ENCODE data around the gene APBA2.

APBA2 gene

DNA sequence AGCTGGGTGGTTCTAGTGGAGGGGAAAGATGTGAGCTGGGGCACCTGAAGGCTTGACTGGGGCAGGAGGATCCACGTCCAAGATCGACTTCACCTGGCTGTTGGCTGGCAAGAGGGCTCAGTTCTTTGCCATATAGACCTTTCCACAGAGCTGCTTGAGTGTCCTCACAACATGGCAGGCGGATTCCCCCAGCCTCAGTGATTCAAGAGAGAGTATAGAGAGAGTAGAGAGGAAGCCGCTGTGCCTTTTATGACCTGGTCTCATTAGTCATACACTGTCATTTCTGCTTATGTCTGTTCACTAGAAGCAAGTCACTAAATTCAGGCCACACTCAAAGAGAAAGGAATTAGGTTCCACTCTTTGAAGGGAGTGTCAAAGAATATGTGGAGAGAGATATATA, 101.6 kb downstream of the APBA2 start:
- no peak for DNase-seq

DNA sequence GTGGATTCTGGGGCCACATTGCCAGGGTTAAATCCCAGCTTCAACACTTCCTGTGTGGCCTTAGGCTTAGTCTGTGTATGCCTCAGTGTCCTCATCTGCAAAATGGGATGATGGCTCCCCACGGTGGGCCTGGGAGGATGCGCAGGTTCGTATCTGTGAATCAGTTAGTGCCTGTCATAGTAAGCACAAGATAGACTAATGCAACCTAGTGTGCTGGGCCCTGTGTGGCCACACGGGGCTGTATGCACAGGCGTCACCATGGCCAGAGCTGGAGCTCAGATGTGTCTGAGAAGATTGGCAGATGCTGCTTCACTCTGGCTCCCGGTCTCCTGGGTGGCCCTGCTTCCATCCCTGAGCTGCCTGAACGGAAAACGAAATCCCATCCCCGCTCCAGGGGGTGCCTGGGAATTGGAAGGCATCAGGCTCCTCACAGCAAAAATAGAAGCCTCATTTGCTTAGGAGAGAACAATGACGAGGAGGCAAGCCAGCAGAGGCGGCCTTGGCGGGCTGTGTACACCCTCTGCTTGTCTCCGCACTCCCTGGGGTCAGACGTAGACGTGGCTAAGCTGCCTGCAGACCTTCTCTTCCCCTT, 103.6 kb downstream of the APBA2 start:
- DNase-seq = no peak

DNA sequence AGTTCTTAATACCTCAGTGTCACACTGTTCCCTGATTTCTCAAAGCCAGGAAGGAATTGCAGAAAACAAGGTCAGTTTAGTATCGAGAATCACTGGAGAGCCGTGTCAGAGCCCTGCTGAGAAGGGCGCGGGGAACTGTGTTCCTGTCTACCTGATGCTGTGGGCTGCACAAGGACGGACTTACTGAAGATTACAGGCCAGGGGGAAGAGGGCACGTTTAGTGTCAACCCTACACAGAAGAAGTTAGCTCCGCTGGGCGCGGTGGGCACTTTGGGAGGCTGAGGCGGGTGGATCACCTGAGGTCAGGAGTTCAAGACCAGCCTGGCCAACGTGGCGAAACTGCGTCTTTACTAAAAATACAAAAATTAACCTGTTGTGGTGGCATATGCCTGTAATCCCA, 104.1 kb downstream of the APBA2 start:
- no peak for DNase-seq

DNA sequence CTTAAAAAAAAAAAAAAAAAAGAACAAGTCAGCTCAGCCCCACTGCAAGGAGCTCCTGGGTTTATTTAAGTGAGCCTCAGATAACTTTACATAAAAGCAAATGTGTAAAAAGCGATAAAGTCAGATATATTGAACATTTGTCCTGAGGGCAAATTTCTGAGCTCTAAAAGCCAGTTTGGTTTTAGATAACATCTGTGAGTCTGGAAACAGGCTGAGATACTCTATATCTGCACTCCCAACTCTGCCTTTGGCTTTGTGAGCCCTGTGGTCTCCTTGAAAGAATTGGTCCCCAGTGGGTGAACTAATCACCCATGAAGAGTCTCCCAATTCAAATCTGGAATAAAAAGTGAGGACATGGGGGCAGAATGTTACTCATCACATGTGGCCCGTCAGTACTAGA, 104.6 kb downstream of the APBA2 start:
- DNase-seq = no peak

DNA sequence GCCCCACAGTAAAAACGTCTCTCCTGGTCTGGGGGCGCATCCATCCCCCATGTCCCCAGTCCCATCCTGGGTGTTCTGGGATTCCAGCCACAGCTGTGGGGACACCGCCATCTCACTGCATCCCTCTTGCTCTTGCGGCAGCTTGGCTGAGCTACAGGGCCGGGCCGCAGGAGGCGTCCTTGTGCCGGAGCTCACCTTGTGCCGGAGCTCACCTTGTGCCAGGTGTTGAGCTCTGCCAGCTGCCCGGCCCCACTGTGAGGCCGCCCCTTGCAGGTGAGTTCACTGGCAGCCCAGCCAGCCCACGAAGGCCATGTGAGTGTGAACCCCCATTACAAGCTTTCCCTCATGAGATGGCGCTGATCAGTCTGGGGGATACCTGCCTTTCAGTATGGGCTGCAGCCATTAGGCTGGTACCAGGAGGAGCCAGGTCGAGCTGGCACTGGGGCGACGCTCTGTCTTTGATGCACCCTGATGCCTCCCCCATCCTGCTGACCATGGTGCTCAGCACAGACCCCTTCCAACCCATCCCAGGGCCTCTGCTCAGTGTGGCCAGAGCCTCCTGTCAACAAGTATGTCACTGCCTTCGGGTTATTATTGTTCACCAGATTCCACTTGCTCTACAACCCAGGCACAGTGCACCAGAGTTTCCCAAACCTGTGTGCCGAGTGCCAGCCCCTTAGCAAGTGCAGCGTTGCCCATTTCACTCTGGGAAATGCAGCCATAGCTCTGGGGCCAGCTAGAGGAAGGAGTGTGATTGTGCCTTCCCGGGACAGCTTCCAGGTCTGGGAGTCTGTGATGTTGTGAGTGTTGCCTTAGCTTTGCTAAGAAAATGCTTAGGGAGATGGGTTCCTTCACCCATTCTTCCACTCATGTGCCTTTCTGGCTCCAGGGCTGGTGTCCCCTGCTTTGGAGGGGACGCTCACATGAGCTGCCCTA, 105.7 kb downstream of the APBA2 start:
- no peak for DNase-seq

DNA sequence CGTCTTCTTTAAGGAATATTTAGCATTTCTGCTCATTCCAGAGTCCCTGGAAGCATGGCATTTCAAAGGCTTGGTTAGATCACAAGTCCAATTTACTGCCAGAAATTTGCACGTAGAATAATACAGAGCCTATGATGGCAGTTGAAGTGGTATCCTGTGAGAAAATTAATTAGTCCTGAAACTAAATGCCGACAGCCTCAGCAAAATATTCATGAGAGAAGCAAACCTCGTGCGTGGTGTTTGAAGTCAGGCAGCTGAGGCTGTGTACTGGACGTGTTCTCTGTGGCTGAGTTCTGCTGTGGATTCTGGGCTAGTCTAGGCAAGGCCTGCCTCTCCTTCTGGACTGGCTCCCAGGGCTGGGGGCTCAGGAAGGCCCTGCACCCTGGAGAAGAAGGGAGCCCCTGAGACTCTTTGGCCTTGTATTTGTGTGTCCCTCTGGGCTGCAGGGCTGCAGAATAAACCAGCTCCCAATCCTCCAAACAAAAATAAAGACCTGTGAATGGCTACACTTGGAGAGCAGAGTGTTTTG, 106.6 kb downstream of the APBA2 start:
- no peak for DNase-seq

DNA sequence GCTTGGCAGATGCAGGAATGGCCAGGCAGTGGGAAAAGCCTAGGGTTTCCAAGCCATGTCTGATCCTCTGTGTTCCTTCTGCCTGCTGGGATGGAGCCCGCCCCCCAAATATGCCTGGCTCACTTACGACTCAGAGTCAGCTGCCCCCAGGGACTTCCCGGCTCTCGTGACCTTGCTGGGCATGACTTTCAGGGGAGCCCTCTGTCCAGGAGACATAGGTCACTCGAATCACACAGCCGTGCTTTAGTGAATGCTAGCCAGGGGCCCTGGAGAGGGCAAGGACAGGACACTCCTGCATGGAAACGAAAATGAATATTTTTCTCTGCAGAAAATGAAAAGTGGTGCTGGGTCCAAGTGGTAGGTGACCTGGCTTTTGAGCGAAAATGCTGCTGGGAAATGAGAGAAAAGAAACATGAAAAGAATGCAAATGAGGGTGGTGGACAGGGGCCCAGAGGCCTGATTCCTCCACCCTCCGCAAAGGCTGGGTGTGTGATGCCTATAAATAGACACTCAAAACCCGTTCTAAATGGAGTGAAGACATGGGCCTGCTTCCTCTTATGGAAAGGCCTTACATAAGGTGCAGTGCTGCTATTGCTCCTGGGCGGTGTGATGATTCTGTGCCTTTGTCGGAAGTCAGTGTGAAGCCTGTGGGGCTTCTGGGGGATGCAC, 107.4 kb downstream of the APBA2 start:
- no peak for DNase-seq

DNA sequence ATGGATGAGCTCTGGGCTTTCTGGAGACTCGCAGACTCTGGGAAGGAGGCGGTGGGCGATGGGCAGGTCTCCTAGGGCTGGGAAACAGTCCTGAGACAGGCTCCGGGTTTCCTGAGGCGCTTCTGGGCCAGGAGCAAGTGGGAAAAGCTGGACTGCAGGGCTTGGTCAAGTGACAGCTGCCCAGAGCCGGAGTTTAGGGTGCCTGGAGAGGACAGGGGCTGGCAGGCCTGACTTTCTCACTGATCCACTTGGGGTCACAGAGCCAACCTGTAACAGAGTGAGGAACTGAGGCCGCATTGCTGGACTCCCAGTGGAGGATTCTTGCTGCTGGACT, 107.9 kb downstream of the APBA2 start:
- no peak for DNase-seq

DNA sequence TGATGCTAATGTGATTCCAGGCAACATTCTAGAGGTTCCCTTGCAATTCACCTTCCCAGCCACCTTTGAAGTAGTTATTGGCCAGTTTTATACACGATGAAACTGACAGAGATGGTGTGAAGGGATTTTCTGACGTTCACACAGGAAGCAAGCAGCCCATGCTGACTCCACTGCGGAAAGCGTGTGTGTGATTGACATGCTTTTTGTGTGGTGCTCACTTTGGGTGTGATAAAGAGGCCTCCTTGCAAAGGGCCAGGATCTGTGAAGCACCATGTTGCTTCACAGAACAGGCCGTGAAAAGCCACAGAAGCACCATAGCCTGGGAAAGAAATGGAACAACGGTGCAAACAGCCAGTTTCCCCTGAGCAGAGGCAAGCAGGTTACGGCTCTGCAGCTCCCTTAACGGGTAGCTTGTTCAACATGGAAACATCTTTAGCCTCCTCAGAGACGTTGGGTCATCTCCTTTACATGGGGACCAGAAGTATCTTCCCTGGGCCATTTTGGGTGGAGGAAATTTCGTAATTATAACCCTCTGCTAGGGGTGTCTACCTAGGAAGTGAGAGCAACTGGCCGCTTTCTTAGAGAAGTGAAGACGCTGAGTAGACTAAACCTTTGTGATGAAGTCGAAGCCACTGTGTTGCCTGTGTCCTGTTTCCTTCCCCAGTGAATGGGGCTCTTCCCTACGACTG, 108.5 kb downstream of the APBA2 start:
- DNase-seq = no peak

DNA sequence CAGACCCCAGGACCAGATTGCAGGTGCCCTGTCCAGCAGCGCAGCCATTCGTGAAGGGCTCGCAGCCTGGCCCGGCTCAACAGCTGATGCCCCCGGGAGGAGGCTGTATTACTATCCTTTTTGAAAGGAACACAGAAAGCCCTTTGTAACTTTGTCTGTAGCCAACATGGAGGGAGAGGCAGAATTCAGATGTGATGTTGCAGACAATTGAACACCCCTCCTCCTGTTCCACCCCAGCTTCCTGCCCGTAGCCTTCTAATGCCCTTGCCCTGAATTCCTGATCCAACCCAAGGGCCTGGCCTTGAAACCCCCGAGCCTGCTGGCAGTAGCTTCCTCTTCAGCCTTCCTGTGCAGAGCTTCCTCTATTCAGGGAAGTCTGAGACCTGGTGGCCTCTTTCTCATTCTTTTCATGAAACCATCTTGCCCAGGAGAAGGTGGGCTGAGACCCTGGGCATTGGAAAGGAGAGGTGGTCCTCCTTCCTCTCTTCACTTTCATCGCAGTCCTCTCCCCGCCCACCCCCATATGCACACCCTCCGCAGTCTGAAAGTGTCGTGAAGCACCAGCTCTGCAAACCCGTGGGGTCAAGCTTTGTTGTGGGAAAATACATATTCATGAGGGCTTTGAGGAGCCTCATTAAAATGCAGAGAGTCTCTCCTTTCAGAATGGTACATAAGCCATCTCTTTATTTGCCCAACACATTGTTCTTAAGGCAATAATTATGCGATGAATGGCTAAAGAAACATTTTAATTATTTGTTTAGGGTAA, 109.2 kb downstream of the APBA2 start:
- no peak for DNase-seq

DNA sequence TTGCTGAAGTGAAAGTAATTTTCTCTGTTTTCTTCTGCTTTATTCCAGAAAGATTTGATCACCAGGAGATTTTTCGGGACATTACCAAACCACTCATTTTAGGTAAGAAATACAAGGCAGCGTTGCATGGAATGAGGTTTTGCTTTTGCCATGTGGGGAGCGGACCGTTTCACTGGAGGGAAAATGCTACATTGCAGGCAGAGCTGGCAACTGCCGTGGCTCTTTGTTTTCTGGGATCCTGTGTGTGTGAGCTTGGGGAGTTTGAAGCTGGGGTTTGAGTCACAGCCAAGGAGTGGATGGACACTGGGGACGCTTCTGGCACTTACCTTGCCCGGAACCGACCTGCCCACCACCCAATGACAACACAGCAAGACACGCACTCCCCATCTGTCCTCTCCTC, 109.9 kb downstream of the APBA2 start:
- no peak for DNase-seq

DNA sequence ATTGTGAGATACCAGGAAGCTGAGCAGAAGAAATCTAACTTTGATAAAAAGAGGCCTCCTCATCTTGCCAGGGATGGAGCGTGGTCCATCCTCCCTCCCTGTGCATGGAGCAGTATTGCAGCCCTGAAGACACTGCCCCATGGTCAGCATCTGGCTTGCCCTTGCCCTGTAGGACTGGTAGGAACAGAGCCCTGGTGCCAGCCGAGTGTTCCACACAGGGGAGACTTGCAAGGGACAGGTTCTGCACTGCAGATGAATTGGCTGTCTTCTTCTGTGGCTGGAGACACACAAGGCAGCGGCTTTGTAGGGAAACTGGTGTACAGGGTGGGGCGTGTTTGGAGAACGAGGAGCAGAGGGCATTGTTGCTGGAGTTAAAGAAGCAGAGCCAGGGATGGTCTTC, 110.5 kb downstream of the APBA2 start:
- no peak for DNase-seq

DNA sequence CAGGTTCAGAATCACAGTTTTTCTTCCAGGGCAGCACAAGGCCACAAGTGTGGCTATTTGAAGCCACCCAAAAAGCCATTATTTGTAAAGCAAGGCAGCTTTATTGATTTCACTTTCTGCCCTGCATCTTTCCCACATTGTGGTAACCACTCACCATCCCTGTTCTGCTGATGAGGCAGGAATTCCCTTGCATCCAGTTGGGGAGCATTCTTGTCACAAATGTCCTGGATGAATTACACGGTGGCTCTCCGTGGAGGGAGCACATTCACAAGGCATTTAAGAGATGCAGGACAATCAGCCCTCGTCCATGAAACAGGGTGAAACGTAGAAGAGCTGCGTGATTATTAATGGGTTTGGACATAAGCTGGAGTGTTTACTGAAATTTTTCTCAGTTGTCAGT, 111.2 kb downstream of the APBA2 start:
- DNase-seq = no peak

DNA sequence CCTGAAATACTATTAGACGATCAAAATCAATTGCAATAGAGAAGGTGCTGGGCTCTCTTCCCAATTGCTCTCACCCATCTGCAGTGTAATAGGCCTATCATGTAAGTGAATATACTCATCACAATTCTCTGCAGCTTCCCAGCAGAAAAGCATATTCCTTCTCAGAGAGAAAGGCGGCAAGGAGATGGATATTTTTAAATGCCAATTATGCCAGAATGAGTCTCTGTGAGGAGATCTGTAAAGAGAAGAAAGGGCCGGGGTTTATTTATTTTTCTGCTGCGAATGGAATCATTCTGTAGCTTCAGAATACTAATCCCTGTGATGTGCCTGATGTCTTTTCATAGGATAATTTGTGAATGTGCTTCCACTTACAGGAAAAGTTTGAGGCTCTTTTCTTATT, 112.0 kb downstream of the APBA2 start:
- no peak for DNase-seq

DNA sequence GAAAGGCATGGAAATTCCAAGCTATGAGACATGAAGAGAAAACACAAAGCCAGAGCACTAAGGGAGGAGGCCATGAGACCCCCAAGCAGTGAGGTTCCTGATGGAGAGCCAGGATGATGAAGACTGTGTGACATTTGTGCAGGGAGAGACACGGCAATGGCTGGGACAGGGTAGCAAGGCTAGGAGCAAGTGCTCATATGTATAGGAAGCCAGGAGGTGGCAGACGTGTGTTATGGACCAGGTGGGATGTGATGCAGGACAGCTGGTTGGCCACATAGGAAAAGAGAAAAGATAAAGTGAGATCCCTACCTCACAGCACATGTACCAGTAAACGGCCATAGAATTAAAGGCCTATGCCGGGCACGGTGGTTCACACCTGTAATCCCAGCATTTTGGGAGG, 112.7 kb downstream of the APBA2 start:
- DNase-seq = no peak

DNA sequence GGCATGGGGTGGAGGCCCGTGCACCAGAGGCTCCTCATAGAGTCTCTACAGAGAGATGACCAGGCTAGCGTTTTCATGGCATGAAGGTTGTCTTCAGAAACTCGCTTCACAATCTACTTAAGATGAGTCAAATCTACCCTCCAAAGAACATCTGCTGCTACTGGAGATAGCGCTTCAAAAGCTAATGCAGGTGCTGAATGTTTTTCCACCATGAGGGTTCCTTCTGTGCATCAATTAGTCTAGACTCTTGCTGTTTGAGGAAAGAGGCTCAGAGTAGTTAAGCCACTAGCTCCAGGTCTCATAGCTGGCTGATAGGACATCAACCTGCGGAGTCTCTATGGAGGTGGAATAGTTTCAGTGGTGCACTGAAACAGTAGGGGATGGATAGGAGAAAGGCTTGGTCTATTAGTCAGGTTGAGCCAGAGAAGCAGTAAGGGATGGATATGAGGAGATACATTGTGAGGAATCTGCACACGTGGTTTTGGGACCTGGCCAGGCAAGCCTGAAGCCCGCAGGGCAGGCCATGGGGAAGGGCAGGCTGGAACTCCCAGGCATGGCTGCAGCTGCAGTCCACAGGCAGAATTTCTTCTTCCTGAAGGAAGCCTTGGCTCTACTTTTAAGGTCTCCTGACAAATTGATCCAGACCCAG, 117.5 kb downstream of the APBA2 start:
- no peak for DNase-seq

DNA sequence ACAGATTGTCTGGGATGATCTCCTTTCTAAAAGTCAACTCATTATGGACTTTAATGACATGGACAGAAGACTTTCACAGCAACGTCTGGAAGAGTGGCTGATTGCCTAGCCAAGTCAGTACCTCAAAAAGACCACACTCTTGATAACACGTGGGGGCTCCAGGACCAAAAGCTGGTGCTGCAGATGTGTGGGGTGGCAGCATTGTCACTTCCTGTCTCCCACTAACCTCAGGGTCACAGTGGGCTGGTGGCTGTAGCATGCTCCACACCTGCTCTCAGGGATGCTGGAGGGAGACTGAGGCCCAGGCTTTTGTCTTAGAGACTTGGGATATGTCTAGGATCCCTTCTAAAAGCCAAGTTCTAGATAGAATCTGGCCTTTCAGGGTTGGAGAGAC, 118.1 kb downstream of the APBA2 start:
- no peak for DNase-seq

DNA sequence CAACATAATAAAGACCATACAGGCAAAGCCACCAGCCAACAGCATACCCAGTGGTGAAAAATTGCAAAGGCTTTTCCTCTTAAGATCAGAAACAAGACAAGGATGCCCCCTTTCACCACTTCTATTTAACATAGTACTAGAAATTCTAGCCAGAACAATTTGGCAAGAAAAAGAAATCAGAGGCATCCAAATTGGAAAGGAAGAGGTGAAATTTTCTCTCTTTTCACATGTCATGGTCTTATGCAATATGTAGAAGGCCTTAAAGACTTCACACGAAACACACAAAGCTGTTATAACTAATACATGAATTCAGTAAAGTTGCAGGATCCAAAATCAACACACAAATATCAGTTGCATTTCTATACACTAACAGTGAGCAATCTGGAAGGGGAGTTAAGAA, 120.2 kb downstream of the APBA2 start:
- DNase-seq = no peak

DNA sequence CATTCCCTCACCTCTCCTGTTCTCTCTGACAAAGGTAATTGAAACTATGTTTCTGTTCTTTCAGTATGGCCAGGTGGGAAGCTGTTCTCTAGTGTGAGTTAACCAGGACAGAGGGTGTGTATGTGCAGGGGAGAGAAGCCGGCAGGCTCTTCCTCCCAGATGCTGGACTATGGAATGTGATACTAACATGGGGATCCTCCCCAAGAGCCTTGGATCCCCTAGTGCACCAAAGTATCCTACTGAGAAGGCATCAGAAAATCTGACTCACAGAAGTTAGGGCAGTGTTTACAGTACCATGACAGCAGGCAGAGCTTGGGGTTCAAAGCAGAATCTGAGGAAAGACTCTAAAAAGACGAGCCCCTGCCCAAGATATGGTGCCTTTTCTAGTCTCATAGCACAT, 123.1 kb downstream of the APBA2 start:
- DNase-seq = no peak

DNA sequence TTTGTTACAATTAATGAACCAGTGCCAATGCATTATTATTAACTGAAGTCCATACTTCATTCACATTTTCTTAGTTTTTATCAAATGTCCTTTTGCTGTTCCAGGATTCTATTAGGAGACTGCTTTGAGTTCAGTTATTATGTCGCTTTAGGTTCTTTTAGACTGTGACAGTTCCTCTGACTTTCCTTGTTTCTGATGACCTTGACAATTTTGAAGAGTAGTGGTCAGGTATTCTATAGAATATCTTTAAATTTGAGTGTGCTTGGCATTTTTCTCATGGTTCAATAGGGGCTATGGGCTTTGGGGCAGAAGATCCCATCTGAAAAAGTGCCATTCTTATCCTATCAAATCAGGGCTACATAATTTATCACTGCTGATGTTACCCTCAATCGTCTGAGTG, 126.3 kb downstream of the APBA2 start:
- no peak for DNase-seq

DNA sequence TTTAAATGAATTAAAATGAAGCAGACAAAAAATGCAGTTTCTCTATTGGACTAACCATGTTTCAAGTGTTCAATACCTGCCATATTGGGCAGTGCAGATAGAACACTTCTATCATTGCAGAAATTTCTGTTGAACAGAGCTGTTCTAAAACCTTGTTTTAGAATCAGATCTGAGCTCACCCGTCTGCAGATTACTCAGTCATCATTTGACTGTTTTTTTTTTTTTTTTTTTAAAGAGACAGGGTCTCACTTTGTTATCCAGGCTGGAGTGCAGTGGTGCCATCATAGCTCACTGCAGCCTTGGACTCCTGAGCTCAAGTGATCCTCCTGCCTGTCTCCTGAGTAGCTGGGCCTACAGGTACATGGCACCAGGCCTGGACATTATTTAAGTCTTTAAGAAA, 128.7 kb downstream of the APBA2 start:
- DNase-seq = no peak

DNA sequence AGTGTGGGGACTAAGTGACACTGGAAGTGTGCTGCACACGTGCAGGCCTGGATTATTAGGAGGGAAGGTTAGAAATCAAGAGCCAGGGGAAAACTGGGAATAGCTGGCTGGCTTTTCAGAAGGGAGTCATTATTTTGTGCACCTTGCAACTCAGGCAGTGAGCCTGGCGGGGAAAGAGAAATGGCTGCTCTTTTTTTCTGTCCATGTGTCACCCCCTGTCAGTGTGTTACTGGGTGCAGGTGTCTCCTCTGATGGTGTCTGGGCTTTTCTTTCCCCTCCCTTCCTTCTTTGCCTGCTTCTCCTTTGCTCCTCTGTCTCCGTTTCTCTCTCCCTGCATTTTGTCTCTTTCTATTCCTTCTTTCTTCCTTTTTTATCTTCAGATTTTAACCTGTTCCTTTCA, 130.7 kb downstream of the APBA2 start:
- no peak for DNase-seq

Measured in NCI-H1105 treated with DMSO at 0.1 percent for 48 hours (cell line).